A673 (cell line): ENCODE data around the gene MKNK1.

Source experiments
- CTCF ChIP-seq: fragments of 300-800, 200-600 bp; sonication (generic); conservative IDR thresholded peaks from 2 replicates; pipeline ENCODE4 v1.5.1; 2017; ENCODE audit warnings: low read depth, mild to moderate bottlenecking, antibody characterized with exemption, low read length, moderate library complexity, mixed read lengths
- EZH2 ChIP-seq: fragments of 200-600 bp; sonication (generic); IDR thresholded peaks from 2 replicates; pipeline ENCODE4 v1.6.1; 2017; ENCODE audit warnings: borderline replicate concordance, low read depth, mild to moderate bottlenecking, mixed read lengths, antibody characterized with exemption, low read length; ENCODE audit not compliant: poor library complexity, severe bottlenecking

GRCh38 chr1:46539972-46540371, 64.1 kb downstream of the MKNK1 start:
- TF ChIP-seq CTCF (no peak), EZH2 (no peak)
